ENCODE data around the gene VPS9D1. TPM values are rescaled to one million over a fixed set of nuclear protein-coding genes. Genes with fewer than 3 reads are reported as not detected.
A peak's percentile ranks its signal among the peaks of the same experiment; 100 is the strongest.
"Not testable (repeated sequence)": the region's sequence is repeated elsewhere in the genome, so short reads cannot be mapped to it uniquely, and the experiment has no call there.

Gene VPS9D1
- total RNA-seq, 3 donors from 2014 or later, result 2.2 to 4.8 (median 2.9) TPM

DNA sequence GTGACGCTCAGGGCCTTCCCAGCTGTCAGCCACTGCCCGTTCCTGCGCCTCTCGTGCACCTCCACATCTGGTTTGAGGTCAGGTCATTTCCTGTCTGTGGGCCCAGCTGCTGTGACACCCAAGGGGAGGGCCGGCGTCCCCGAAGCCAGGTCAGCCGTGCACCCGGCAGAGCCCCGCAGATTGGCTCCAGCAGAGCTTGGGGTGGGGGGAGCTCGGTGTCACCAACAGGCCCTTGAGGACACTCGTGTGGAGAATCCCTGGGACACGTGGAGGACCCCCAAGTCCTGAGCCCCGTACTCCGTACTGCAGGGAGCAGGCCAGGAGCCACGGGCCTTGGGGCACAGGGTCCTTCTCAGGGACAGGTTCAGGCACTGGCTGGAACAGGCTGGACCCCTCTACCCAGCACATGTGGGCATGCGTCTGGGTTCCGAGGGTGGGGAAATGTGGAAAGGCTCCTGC lies 24.0 kb downstream of the VPS9D1 start:
- ATAC-seq (no peak), DNase-seq (no peak)
- no peaks in the 10 kb centered on the region for H3K9me3 Mint-ChIP-seq
- no peaks in the 10 kb centered on the region for H3K27me3 Mint-ChIP-seq (ENCODE audit: low read depth)
- peaks cover 16% of the 10 kb centered on the region for H3K4me1 Mint-ChIP-seq (ENCODE audit: low read depth)
- no peak overlapping the region for H3K4me3 Mint-ChIP-seq
- H3K36me3 Mint-ChIP-seq (ENCODE audit: insufficient read depth), result peaks cover 5% of the 10 kb centered on the region

GRCh38 chr16:89695875-89696669 lies 24.6 kb downstream of the VPS9D1 start:
- peaks cover 16% of the 10 kb centered on the region for H3K4me1 Mint-ChIP-seq (ENCODE audit: low read depth)
- no peak overlapping the region for H3K4me3 Mint-ChIP-seq
- no peaks in the 10 kb centered on the region for H3K27me3 Mint-ChIP-seq (ENCODE audit: low read depth)
- DNase-seq (no peak), ATAC-seq (no peak)
- H3K9me3 Mint-ChIP-seq, result no peaks in the 10 kb centered on the region
- H3K36me3 Mint-ChIP-seq (ENCODE audit: insufficient read depth), result peaks cover 5% of the 10 kb centered on the region

- Mint-ChIP-seq H3K27me3 (ENCODE audit: low read depth) (no peaks in the 10 kb centered on the region), H3K4me1 (ENCODE audit: low read depth) (peaks cover 14% of the 10 kb centered on the region), H3K4me3 (no peak overlapping the region), H3K9me3 (no peaks in the 10 kb centered on the region), H3K36me3 (ENCODE audit: insufficient read depth) (peaks cover 6% of the 10 kb centered on the region)
- ATAC-seq, result no peak
- no peak for DNase-seq
These were observed 25.4 kb downstream of the VPS9D1 start for GRCh38 chr16:89695086-89695874.

DNA sequence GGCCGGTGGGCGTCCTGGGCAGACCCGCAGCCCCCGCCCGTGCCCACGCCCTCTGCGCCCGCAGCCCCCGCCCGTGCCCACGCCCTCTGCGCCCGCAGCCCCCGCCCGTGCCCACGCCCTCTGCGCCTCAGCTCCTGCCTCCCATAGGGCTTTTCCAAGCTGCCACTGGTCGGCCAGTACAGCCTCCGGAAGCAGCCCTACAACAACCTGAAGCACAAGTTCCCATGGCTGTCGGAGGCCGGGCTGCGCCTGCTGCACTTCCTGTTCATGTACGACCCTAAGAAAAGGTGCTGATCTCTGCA lies 26.0 kb downstream of the VPS9D1 start:
- H3K9me3 Mint-ChIP-seq; H3K27me3 Mint-ChIP-seq (ENCODE audit: low read depth); ATAC-seq; DNase-seq; H3K4me3 Mint-ChIP-seq: not testable (repeated sequence)
- peaks cover 11% of the 10 kb centered on the region for H3K36me3 Mint-ChIP-seq (ENCODE audit: insufficient read depth)
- H3K4me1 Mint-ChIP-seq (ENCODE audit: low read depth), result peaks cover 10% of the 10 kb centered on the region

DNA sequence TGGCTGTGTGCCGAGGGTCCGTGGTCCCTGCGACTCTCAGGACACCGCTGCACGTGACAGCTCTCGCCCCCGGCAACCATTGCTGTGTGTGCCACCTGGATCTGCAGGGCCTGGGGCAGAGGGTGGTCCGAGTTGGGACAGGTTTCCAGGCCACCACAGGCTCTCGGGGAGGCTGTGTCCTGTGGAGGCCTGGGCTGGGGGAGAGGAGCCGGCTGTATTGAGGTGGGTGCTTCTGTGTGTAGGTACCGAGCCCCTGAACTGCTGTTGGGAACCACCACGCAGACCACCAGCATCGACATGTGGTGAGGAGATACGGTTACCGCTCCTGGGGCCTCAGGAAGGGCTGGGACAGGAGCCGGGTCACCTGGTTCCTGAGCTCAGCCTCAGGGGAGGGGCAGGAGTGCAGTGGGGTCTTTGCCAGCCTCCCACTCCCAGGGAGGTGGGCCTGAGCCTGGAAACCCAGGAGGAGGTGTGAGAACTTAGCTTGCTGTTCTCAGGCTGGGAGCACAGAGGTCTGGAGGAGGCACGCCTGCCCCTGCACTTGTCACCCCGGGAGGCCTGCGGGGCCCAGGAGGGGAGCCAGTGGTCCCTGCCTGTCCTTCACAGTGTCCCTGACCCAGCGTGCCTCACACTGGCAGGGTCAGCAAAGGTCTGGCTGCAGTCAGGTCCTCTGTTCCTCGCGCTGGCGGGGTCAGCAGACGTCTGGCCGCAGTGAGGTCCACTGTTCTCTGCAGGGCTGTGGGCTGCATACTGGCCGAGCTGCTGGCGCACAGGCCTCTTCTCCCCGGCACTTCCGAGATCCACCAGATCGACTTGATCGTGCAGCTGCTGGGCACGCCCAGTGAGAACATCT lies 26.5 kb downstream of the VPS9D1 start:
- Mint-ChIP-seq H3K4me3 (no peak overlapping the region), H3K4me1 (ENCODE audit: low read depth) (peaks cover 9% of the 10 kb centered on the region), H3K36me3 (ENCODE audit: insufficient read depth) (peaks cover 11% of the 10 kb centered on the region), H3K27me3 (ENCODE audit: low read depth) (no peaks in the 10 kb centered on the region), H3K9me3 (no peaks in the 10 kb centered on the region)
- ATAC-seq, result no peak
- DNase-seq, result no peak

DNA sequence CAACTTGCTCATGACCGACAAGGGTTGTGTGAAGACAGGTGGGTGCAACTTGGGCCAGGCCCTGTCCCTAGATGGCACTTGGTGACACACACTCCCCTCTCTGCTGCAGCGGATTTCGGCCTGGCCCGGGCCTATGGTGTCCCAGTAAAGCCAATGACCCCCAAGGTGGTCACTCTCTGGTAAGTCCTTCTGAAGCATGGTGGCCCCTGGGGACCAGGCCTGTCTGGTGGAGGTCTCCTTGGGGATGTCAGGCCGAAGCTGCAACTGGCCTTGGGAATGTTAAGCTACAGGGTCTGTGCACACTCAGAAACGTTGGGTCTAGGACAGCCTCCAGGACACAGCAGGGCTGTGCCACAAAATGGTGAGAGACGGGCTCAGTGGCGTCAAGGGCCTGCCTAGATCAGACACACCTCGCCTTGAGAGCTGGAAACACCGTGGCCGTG lies 27.4 kb downstream of the VPS9D1 start:
- ATAC-seq, result no peak
- DNase-seq, result no peak
- Mint-ChIP-seq H3K27me3 (ENCODE audit: low read depth) (no peaks in the 10 kb centered on the region), H3K9me3 (no peaks in the 10 kb centered on the region), H3K4me3 (no peak overlapping the region), H3K4me1 (ENCODE audit: low read depth) (peaks cover 6% of the 10 kb centered on the region), H3K36me3 (ENCODE audit: insufficient read depth) (peaks cover 11% of the 10 kb centered on the region)

DNA sequence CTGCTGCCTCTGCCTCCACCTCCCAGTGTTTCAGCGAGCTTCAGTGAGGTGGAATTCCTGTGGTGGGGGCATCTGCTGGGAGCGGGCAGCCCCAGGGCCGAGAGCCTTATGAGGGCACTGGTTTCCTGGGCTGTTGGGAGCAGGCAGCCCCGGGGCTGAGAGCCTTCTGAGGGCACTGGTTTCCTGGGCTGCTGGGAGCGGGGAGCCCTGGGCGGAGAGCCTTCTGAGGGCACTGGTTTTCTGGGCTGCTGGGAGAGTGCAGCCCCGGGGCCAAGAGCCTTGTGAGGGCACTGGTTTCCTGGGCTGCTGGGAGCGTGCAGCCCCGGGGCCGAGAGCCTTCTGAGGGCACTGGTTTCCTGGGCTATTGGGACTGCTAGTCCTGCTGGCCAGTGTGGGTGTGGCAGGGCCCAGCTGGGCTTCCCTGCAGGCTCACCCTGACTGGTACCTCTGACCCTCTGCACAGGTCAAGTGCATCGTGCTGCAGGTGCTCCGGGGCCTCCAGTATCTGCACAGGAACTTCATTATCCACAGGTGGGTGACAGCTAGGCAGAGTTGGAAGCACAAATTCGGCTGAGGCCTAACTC lies 28.6 kb downstream of the VPS9D1 start:
- DNase-seq, result no peak
- no peak for ATAC-seq
- H3K4me1 Mint-ChIP-seq (ENCODE audit: low read depth), result peaks cover 12% of the 10 kb centered on the region
- no peak overlapping the region for H3K4me3 Mint-ChIP-seq
- H3K9me3 Mint-ChIP-seq, result no peaks in the 10 kb centered on the region
- H3K36me3 Mint-ChIP-seq (ENCODE audit: insufficient read depth), result peaks cover 11% of the 10 kb centered on the region
- no peaks in the 10 kb centered on the region for H3K27me3 Mint-ChIP-seq (ENCODE audit: low read depth)

- Mint-ChIP-seq H3K4me3 (no peak overlapping the region), H3K36me3 (ENCODE audit: insufficient read depth) (peaks cover 11% of the 10 kb centered on the region), H3K9me3 (no peaks in the 10 kb centered on the region), H3K27me3 (ENCODE audit: low read depth) (no peaks in the 10 kb centered on the region), H3K4me1 (ENCODE audit: low read depth) (peaks cover 9% of the 10 kb centered on the region)
- DNase-seq, result no peak
- no peak for ATAC-seq
These were observed 29.3 kb downstream of the VPS9D1 start for GRCh38 chr16:89691231-89691985.

DNA sequence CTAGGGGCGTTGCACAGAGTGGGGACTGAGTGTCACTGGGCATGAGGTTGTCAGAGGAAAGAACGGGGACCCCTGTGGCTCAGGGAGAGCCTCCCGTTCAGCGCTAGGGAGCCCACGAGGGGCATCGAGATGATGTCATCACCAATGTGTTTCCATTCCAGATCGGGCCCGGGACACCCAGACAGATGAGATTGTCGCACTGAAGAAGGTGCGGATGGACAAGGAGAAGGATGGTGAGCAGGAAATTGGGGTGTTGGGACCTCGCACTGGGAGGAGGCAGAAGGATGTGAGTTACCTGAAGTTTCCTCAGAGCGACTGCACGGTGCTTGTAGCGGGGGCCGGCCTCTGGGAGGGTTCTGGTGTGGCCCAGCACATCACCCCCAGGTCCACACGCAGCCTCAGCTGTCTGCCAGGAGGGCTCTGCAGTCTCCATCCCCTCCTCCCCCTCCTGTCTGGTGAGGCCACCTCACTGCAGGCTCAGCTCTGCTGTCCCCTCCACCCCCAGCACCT lies 30.3 kb downstream of the VPS9D1 start:
- Mint-ChIP-seq H3K27me3 (ENCODE audit: low read depth) (no peaks in the 10 kb centered on the region), H3K36me3 (ENCODE audit: insufficient read depth) (peaks cover 11% of the 10 kb centered on the region), H3K9me3 (no peaks in the 10 kb centered on the region), H3K4me1 (ENCODE audit: low read depth) (peaks cover 9% of the 10 kb centered on the region), H3K4me3 (no peak overlapping the region)
- DNase-seq (no peak), ATAC-seq (no peak)

DNA sequence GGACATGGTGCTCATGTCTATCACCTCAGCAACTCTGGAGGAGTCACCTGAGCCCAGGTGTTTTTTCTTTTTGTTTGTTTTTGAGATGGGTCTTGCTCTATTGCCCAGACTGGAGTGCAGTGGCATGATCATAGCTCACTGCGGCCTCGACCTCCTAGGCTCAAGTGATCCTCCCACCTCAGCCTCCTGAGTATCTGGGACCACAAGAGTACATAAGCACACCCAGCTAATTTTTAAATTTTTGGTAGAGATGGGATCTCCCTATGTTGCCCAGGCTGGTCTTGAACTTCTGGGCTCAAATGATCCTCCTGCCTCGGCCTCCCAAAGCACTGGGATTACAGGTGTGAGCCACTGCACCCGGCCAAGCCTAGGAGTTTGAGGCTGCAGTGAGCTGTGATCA lies 31.1 kb downstream of the VPS9D1 start:
- H3K4me3 Mint-ChIP-seq; DNase-seq; ATAC-seq; H3K27me3 Mint-ChIP-seq (ENCODE audit: low read depth); H3K4me1 Mint-ChIP-seq (ENCODE audit: low read depth); H3K9me3 Mint-ChIP-seq: not testable (repeated sequence)
- H3K36me3 Mint-ChIP-seq (ENCODE audit: insufficient read depth), result peaks cover 11% of the 10 kb centered on the region

GRCh38 chr16:89689142-89689541 lies 31.6 kb downstream of the VPS9D1 start:
- peaks cover 11% of the 10 kb centered on the region for H3K36me3 Mint-ChIP-seq (ENCODE audit: insufficient read depth)
- H3K27me3 Mint-ChIP-seq (ENCODE audit: low read depth), result no peaks in the 10 kb centered on the region
- ATAC-seq (no peak), DNase-seq (no peak)
- no peak overlapping the region for H3K4me3 Mint-ChIP-seq
- no peaks in the 10 kb centered on the region for H3K9me3 Mint-ChIP-seq
- H3K4me1 Mint-ChIP-seq (ENCODE audit: low read depth), result peaks cover 9% of the 10 kb centered on the region

DNA sequence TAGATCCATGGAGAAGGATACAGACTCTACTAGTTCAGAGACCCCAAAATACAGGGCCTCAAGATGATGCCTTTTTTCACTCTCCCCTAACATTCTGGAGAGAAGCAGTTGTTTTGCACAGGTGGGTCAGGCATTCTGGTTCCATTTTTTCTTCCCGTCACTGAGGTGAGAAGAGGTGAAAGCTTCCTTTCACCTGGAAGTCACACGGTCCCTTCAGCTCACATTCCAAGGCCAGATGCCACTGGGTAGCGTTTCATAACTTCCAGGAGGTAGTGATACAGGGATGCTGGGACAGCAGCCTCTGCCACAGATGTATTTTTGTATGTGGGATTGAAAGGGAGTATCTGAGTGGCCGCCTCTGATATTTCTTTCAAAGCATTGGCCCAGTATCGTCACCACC lies 32.3 kb downstream of the VPS9D1 start:
- peaks cover 9% of the 10 kb centered on the region for H3K4me1 Mint-ChIP-seq (ENCODE audit: low read depth)
- ATAC-seq (no peak), DNase-seq (no peak)
- no peaks in the 10 kb centered on the region for H3K9me3 Mint-ChIP-seq
- H3K36me3 Mint-ChIP-seq (ENCODE audit: insufficient read depth), result peaks cover 8% of the 10 kb centered on the region
- H3K4me3 Mint-ChIP-seq, result peak overlapping the region; percentile 90
- H3K27me3 Mint-ChIP-seq (ENCODE audit: low read depth), result no peaks in the 10 kb centered on the region

All from activated T-cell treated with anti-CD3 and anti-CD28 coated beads, Interleukin-2, amount 50 U/mL, for 4 hours (primary cell).